Neutrophil (primary cell): Measurements from ENCODE around the gene KIF1B.
A peak's percentile ranks its signal among the peaks of the same experiment; 100 is the strongest.
"Not testable (repeated sequence)": the region's sequence is repeated elsewhere in the genome, so short reads cannot be mapped to it uniquely, and the experiment has no call there.

Experiments used
- H3K27ac ChIP-seq: fragments of 200-600 bp; sonication (generic); 2 replicates; pipeline ENCODE4 v1.5.1; 2016; ENCODE audit warnings: mild to moderate bottlenecking, moderate library complexity
- H3K27me3 ChIP-seq: fragments of 200-600 bp; sonication (generic); 2 replicates; pipeline ENCODE4 v1.6.0; 2016; ENCODE audit warnings: mild to moderate bottlenecking
- H3K36me3 ChIP-seq: fragments of 200-600 bp; sonication (generic); 2 replicates; pipeline ENCODE4 v1.5.1; 2017
- H3K4me1 ChIP-seq, 2 experiments: fragments of 200-600 bp in 1 of 2; sonication (generic) in 1 of 2; 1 replicate in 1 of 2; 2 replicates in 1 of 2; pipeline versions ENCODE4 v1.5.1 to v1.6.1; 2013 to 2016; ENCODE audit warnings: low read depth in 1 of 2, low read length in 1 of 2, mild to moderate bottlenecking in 1 of 2, moderate library complexity in 1 of 2; ENCODE audit not compliant: control insufficient read depth in 1 of 2, insufficient read depth in 1 of 2
- H3K4me3 ChIP-seq, 2 experiments: fragments of 200-600 bp in 1 of 2; sonication (generic) in 1 of 2; 1 replicate in 1 of 2; 2 replicates in 1 of 2; pipeline ENCODE4 v1.5.1; 2013 to 2016; ENCODE audit warnings: low read depth in 1 of 2, low read length in 1 of 2, mild to moderate bottlenecking in 1 of 2, moderate library complexity in 1 of 2
- H3K9me3 ChIP-seq: fragments of 200-600 bp; sonication (generic); 2 replicates; pipeline ENCODE4 v1.5.1; 2016
- CTCF ChIP-seq: fragments of 200-600 bp; sonication (generic); IDR thresholded peaks from 2 replicates; pipeline ENCODE4 v1.5.1; 2016; ENCODE audit warnings: antibody characterized with exemption

The KIF1B gene

DNA sequence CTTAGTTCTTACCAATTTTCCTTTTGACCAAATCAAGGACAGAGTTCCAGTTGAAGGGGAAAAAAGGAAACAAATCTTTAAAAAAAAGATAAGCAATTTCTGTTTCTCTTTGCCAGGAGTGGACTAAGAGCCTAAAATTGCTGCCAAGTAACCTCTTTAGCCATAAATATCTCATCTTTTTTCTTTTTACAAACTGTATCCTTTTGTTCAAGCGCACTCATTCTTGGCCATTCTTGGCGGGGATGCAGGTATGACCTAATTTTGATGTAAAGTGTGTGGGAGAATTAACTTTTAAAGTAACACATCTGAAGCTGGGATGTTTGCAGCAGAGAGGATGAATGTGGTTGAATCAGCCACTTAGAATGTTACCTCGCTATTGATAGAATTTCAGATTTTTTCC, 13.4 kb upstream of the KIF1B start:
- no peak for TF ChIP-seq CTCF
- H3K27me3 ChIP-seq: no peaks in the 10 kb centered on the region
- H3K27ac ChIP-seq: no peak overlapping the region
- H3K9me3 ChIP-seq: no peaks in the 10 kb centered on the region
- no peaks in the 10 kb centered on the region for H3K36me3 ChIP-seq
- H3K4me1 ChIP-seq: no peaks in the 10 kb centered on the region
- H3K4me3 ChIP-seq: no peak overlapping the region

DNA sequence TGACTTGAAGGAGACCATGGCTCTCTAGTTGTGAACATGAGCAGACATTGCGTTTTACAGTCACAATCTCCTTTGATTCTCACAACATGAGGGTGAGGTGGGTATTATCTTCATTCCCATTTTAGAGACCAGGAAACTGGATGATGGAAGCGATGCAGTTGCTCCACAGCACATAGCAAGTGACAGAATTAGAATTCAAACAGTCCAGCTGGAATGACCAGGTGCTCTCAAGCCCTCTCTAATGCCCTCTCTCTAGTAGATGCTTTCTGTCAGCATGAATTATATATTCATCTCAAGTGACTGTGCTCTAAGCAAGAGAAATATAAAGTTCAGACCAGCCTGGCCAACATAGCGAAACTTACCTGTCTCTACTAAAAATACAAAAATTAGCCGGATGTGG, 9.8 kb upstream of the KIF1B start:
- Histone ChIP-seq H3K36me3 (no peaks in the 10 kb centered on the region), H3K27ac (no peak overlapping the region), H3K27me3 (no peaks in the 10 kb centered on the region), H3K9me3 (no peaks in the 10 kb centered on the region), H3K4me3 (no peak overlapping the region), H3K4me1 (peaks cover 0 to 9% of the 10 kb centered on the region in 2 experiments)
- no peak for TF ChIP-seq CTCF

DNA sequence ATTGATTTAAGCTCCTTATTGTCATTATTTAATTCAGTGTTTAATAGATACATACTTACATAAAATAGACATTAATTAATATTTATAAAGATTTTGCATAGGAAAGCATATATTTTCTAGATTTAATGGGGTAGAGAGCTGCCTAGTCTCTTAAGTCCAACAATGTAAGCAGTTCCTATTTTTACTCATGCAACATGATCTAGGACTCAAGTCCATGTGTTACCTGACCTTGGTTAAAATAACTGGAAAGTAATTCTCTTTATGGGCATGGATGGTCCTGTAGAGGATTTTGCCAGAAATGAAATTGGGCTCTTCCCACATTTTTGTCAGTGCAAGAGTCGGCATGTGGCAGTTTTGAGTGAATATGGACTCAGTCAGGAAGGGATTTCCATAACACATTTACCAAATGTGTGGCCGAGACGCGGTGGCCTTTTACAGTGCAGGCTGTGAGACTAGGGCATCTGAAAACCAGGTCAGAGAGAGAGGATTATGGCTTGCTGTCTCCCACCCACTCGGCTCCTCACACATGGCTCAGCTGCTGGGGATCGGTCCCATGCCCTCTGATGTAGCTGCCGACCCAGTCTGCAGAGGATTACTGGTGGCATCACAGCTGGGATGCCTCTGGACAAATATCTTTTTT, 6.2 kb upstream of the KIF1B start:
- no peak overlapping the region for H3K4me3 ChIP-seq
- H3K36me3 ChIP-seq: no peaks in the 10 kb centered on the region
- no peaks in the 10 kb centered on the region for H3K27me3 ChIP-seq
- H3K4me1 ChIP-seq: peaks cover 17 to 24% of the 10 kb centered on the region in 2 experiments
- TF ChIP-seq CTCF: no peak
- no peak overlapping the region for H3K27ac ChIP-seq
- H3K9me3 ChIP-seq: no peaks in the 10 kb centered on the region

GRCh38 chr1:10205206-10205605, 5.2 kb upstream of the KIF1B start:
- H3K4me1 ChIP-seq: peaks cover 25 to 32% of the 10 kb centered on the region in 2 experiments
- H3K27me3 ChIP-seq, H3K9me3 ChIP-seq, H3K4me3 ChIP-seq, H3K36me3 ChIP-seq, H3K27ac ChIP-seq: not testable (repeated sequence)

DNA sequence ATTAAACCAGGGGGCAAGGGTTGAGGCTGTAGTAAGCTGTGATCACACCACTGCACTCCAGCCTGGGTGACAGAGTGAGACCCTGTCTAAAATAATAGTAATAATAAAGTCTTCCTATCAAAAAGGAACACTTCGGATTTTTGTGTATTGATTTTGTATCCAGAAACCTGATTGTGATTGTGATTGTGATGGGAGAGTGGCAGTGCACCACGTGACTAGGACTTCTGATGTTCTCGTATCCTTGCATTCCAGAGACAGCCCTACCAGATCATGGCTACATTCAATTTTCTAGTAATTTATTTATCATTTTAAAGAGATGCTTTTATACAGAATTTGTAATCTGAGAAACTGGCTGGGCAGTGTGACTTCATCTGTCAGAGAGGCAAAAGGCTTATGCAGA, 2.6 kb upstream of the KIF1B start:
- Histone ChIP-seq H3K27ac (peak overlapping the region; percentile 97), H3K4me3 (peak overlapping the region in 1 of 2 experiments; percentile 87), H3K36me3 (no peaks in the 10 kb centered on the region), H3K27me3 (no peaks in the 10 kb centered on the region), H3K9me3 (no peaks in the 10 kb centered on the region), H3K4me1 (peaks cover 42 to 48% of the 10 kb centered on the region in 2 experiments)
- no peak for TF ChIP-seq CTCF

DNA sequence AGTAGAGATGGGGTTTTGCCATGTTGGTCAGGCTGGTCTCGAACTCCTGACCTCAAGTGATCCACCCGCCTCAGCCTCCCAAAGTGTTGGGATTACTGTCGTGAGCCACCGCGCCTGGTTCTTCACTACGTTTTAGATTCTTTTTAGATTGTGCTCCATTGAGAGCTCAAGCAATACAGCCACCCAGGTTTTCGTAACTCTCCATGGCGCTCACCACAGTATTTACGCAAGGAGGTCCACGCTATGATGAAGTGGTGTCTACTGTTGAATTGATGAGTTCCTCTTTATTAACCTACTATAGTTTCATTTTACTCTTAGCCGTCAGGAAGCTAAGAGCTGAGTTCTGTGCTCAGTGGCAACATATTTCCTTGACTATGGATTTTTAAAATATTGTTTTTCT, 1.8 kb upstream of the KIF1B start:
- TF ChIP-seq CTCF: no peak
- H3K4me3 ChIP-seq: peak overlapping the region; percentile 62 to 87
- H3K27me3 ChIP-seq: no peaks in the 10 kb centered on the region
- H3K9me3 ChIP-seq: no peaks in the 10 kb centered on the region
- peaks cover 49 to 54% of the 10 kb centered on the region in 2 experiments for H3K4me1 ChIP-seq
- peak overlapping the region; percentile 97 for H3K27ac ChIP-seq
- H3K36me3 ChIP-seq: no peaks in the 10 kb centered on the region
